ENCODE measurements around the gene KRTAP1-1. TPM values are rescaled to one million over a fixed set of nuclear protein-coding genes. Genes with fewer than 3 reads are reported as not detected.

Gene KRTAP1-1
- total and polyA plus RNA-seq, 2 of the 8 experiments (the other 6 are each of a cell fraction or from before 2014, with no cell fraction given), result not detected

DNA sequence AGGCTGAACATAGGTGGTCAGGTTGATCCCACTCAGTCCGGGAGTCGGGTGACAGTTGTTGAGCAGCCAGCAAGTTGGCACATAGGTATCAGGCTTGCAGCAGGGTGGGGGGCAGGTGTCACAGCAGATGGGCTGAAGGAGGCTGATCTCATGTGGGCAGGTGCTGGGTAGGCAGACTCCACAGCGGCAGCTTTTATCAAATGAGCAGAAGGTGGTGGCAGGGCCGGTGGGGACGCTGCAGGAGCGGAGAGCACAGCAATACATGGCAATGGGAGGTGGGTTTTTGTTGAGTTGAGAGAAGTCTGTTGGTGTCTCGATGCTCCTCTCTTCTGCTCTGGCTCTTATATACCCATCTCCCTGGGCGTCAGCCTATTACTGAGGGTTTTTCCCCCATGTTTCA lies 32.4 kb downstream of the KRTAP1-1 start, which contains the start of gene KRTAP3-1 (continued):
- TF ChIP-seq CHD7 (IDR thresholded peaks at IDR 0.05; ENCODE audit: insufficient replicate concordance, low read length), result no peak
- TF ChIP-seq RBBP5 (IDR thresholded peaks at IDR 0.05; ENCODE audit: borderline replicate concordance, low read depth, low read length), result no peak
- TF ChIP-seq SP1 (IDR thresholded peaks at IDR 0.05; ENCODE audit: low read depth, low read length), result no peak
- TF ChIP-seq SP4 (IDR thresholded peaks at IDR 0.05; ENCODE audit: low read length), result no peak
- no peak for TF ChIP-seq KDM5A (IDR thresholded peaks at IDR 0.05; ENCODE audit: low read length)
- no peak for TF ChIP-seq EP300 (IDR thresholded peaks at IDR 0.05; ENCODE audit: borderline replicate concordance in 1 of 2, low read depth in 2 of 2, low read length in 2 of 2)
- TF ChIP-seq GABPA (IDR thresholded peaks at IDR 0.05; ENCODE audit: borderline replicate concordance, insufficient read depth, low read length), result no peak
- TF ChIP-seq JUND (IDR thresholded peaks at IDR 0.05; ENCODE audit: low read length), result no peak
- TF ChIP-seq ATF3 (IDR thresholded peaks at IDR 0.05; ENCODE audit: insufficient read depth, low read depth, low read length), result no peak

Measured in H1 (cell line).